Omental fat pad (tissue), 4 donors: Measurements from ENCODE around the gene MSRB3. TPM values are rescaled to one million over a fixed set of nuclear protein-coding genes. Genes with fewer than 3 reads are reported as not detected.
"Not testable (repeated sequence)": the region's sequence is repeated elsewhere in the genome, so short reads cannot be mapped to it uniquely, and the experiment has no call there.

Experiments used
- ATAC-seq: fragments of 150-250 bp; one replicate; pipeline ENCODE4 v1.9.1; 2016; ENCODE audit warnings: mild to moderate bottlenecking, moderate library complexity; ENCODE audit not compliant: low FRiP score
- DNase-seq: peaks from one replicate; pipeline ENCODE4 v3.0.0-alpha.2; 2019; ENCODE audit warnings: low spot score
- total RNA-seq, 4 donors: library from RNA; depleted of rRNA; stranded (reverse); fragments of >200 nt; gene quantifications; one replicate each; pipeline ENCODE4 v1.1.0, GENCODE V29; 2016
- TF ChIP-seq, protein P1 (sequence below), 3 donors: fragments of 450-650 bp; IDR thresholded peaks; one replicate each; pipeline ENCODE4 v1.5.1; 2016 to 2017; ENCODE audit warnings: antibody characterized with exemption in 3 of 3, mild to moderate bottlenecking in 3 of 3, moderate library complexity in 2 of 3

MSRB3 gene
- total RNA-seq, 4 donors from 2014 or later: 36.8 to 49.7 (median 44.8) TPM

- ATAC-seq: no peak
- no peak for DNase-seq
- TF ChIP-seq, protein P1, sequence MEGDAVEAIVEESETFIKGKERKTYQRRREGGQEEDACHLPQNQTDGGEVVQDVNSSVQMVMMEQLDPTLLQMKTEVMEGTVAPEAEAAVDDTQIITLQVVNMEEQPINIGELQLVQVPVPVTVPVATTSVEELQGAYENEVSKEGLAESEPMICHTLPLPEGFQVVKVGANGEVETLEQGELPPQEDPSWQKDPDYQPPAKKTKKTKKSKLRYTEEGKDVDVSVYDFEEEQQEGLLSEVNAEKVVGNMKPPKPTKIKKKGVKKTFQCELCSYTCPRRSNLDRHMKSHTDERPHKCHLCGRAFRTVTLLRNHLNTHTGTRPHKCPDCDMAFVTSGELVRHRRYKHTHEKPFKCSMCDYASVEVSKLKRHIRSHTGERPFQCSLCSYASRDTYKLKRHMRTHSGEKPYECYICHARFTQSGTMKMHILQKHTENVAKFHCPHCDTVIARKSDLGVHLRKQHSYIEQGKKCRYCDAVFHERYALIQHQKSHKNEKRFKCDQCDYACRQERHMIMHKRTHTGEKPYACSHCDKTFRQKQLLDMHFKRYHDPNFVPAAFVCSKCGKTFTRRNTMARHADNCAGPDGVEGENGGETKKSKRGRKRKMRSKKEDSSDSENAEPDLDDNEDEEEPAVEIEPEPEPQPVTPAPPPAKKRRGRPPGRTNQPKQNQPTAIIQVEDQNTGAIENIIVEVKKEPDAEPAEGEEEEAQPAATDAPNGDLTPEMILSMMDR (IDR thresholded peaks at IDR 0.05): no peak
These were observed 30.2 kb downstream of the MSRB3 start for GRCh38 chr12:65308601-65309071.

- DNase-seq: no peak
- ATAC-seq: no peak
- TF ChIP-seq, protein P1 (IDR thresholded peaks at IDR 0.05): no peak
These were observed 32.8 kb downstream of the MSRB3 start for GRCh38 chr12:65311260-65311659.

GRCh38 chr12:65313719-65314317 is 35.3 kb downstream of the MSRB3 start:
- no peak for ATAC-seq
- TF ChIP-seq, protein P1 (IDR thresholded peaks at IDR 0.05): no peak

DNA sequence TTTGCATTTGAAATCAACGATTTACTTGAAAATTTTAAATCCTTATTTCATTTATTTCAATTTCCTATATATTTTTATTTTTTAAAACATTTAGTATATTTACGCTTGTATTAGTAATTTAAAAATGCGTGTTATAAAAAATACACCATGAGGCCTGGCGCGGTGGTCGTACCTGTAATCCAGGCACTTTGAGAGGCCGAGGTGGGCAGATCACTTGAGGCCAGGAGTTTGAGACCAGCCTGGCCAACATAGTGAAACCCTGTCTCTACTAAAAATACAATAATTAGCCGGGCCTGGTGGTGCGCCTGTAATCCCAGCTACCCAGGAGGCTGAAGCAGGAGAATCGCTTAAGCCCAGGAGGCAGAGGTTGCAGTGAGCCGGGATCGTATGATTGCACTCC is 36.8 kb downstream of the MSRB3 start:
- not testable (repeated sequence) for DNase-seq, ATAC-seq

More at GRCh38 chr12:65313719-65314317, 35.3 kb downstream of the MSRB3 start:
- DNase-seq: no peak

- DNase-seq (no peak), ATAC-seq (no peak)
- TF ChIP-seq, protein P1 (IDR thresholded peaks at IDR 0.05): no peak
These were observed 39.8 kb downstream of the MSRB3 start for GRCh38 chr12:65318186-65318685.

DNA sequence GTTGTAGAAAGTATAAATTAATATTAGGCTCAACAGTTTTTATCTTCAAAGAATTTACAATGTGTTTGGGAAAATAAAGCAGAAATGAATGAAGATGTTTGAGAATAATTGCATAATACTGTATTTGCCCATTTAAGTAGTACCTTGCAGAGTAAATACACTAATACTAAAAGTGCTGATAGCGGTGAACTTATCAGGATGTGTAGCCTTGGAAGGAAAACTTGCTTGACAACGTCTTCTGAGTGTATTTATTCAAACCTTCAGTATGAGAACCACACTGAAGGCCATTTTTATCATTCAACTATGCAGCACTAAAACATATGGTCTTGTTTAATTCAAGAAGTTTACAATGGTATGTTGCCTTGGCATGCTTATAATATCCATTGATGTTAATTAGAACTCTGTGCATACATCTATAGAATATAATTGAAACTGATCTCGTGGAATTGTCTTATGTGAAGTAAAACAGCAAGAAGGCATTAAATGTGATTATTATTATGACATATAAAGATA is 41.3 kb downstream of the MSRB3 start:
- no peak for ATAC-seq
- TF ChIP-seq, protein P1 (IDR thresholded peaks at IDR 0.05): no peak
- no peak for DNase-seq

DNA sequence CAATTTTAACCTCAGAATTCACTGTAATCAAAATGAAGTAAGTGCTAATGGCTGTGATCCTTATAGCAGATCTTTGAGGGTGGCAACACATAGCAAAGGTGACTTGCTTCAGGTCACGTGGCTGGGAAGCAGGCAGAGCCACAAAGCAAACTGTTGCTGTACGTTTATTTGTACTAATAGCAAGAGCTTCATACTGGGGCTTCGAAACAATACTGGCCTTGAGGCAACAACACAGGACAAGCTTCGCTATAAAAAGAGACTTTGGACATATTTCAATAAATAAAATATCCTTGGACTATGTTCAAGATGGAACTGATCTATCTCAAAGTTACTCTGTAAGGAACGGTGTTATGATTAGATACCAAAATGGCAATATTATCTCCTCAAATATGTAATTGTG is 44.6 kb downstream of the MSRB3 start:
- TF ChIP-seq, protein P1 (IDR thresholded peaks at IDR 0.05): no peak
- DNase-seq (no peak), ATAC-seq (no peak)
